ENCODE results near the gene C17orf107.
"Not testable (repeated sequence)": the region's sequence is repeated elsewhere in the genome, so short reads cannot be mapped to it uniquely, and the experiment has no call there.

The C17orf107 gene

DNA sequence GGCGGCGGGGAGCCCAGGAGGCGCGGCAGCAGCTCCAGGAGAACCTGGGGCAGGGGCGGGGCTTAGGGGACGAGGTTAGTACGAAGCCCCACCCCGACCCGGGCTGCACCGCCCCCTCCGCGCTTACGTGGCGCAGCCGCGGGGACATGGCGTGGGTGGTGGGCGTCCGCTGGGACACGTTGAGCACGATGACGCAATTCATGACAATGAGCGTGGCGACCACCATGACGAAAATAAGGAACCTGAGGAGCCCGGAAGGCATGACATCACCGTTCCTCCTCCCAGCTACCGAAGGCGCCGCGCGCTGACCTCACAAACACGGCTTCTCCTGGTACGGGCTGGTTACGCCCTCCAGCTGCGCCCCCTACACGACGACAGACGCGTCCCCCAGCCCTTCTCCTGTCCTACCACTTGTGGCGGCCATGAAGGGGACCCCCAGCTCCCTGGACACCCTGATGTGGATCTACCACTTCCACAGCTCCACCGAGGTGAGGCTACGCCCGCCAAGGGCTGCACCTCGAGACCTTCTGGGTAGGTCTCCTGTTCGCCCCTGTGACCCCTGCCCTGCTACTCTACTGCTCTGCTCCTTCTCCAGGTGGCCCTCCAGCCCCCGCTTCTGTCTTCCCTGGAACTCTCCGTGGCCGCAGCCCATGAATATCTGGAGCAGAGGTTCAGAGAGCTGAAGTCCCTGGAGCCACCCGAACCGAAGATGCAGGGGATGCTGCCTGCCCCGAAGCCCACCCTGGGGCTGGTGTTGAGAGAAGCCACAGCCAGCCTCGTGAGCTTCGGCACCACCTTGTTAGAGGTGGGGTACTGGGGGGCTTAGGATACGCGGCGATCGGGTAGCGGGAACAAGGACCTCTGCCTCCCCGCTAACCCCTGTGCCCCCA, at the start of gene C17orf107:
C17orf107 (plus strand) TSS at position 196 of the 890 bp plus-strand sequence; CDS start at position 423, 227 bp downstream.
- DNase-seq, result peak; percentile 98

DNA sequence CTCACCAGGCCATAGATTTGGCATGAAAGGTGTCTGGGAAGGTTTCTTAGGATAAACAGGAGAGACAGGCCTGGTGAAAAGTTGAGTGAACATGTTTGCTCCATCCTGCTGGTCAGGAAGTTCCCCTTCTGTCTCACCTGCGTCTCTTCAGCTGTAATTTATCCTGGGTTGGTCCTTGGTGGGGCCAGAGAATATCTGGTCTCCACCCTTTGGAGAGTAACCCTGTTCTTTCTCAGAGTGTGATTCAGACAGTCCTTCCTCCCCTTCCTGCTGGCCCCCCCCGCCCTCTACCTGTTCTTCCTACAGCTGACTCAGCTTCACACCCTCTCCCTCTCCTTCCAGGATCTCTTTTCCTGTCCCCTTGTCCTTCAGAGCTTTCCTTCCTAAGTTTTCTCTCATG, 49.1 kb upstream of the C17orf107 start:
- DNase-seq, result no peak

DNA sequence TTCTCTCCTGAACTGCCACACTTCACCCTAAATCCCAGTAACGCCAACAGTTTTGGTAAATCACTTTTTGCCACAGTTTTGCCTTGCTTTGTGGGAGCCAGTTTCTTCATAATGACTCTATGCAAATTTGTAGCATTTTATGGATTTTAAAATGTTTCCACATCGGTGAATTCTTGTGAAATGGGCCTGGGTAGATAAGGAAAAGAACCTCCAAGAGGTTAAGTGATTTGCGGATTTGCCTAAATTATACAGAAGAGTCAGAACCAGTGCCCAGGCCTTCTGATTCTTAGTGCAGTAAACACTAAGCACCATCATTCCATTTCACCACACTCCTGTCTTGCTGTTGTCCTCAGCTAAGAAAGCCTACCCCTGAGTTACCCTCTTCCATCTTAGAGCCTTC, 48.3 kb upstream of the C17orf107 start:
- DNase-seq, result no peak

DNA sequence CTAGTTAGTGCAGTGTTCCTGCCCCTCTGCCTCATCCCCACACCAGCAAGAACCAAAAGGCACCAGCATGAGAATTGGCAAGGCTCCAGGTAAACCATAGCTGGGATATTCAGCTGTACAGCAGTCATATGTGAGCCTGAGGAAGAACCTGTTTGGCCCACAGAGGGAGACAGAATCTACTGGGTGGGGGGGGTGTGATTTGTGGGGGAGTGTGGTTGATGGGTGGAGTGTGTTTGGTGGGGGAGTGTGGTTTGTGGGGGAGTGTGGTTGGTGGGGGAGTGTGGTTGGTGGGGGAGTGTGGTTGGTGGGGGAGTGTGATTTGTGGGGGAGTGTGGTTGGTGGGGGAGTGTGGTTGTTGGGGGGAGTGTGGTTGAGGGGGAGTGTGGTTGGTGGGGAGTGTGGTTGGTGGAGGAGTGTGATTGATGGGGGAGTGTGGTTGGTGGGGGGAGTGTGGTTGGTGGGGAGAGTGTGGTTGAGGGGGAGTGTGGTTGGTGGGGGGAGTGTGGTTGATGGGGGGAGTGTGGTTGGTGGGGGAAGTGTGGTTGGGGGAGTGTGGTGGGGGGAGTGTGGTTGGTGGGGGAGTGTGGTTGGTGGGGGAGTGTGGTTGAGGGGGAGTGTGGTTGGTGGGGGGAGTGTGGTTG, 46.6 kb upstream of the C17orf107 start:
- no peak for DNase-seq

DNA sequence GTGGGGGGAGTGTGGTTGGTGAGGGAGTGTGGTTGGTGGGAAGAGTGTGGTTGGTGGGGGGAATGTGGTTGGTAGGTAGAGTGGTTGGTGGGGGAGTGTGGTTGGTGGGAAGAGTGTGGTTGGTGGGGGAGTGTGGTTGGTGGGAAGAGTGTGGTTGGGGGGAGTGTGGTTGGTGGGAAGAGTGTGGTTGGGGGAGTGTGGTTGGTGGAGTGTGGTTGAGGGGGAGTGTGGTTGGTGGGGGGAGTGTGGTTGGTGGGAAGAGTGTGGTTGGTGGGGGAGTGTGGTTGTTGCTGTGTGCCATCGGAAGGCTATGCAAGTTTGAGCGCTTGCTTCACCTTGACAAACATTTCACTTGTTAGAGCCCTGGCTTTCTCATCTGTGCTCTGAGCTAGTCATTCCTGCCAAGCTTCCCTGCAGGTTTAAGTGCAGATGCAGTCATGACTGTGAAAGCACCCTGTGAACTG, 46.1 kb upstream of the C17orf107 start:
- DNase-seq, result no peak

DNA sequence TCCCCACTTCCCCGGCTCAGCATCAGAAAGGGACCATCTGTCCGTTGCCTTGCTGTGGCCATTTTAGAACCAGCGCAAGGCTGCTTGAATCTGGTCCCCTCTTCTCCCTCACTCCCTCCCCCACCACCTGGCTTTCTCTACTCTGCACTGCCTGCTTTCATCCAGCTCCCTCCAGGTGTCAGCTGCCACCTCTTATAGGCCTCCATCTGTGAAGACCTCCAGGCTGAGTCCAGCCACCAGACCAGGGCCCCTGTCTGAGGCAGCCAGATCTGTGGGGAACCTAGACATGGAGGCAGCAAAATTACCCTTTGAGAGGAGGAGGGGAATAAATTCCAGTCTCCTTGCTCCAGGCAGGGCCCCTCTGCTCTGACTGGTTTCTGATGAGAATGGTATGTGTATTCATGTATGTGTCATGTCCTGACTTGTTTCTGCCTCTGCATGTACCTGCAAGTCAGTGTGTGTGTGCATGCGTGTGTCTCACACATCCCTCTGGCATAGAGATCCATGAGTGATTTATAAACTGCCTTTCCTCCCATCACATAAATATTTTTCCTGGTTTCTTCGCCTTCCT, 45.1 kb upstream of the C17orf107 start:
- no peak for DNase-seq

DNA sequence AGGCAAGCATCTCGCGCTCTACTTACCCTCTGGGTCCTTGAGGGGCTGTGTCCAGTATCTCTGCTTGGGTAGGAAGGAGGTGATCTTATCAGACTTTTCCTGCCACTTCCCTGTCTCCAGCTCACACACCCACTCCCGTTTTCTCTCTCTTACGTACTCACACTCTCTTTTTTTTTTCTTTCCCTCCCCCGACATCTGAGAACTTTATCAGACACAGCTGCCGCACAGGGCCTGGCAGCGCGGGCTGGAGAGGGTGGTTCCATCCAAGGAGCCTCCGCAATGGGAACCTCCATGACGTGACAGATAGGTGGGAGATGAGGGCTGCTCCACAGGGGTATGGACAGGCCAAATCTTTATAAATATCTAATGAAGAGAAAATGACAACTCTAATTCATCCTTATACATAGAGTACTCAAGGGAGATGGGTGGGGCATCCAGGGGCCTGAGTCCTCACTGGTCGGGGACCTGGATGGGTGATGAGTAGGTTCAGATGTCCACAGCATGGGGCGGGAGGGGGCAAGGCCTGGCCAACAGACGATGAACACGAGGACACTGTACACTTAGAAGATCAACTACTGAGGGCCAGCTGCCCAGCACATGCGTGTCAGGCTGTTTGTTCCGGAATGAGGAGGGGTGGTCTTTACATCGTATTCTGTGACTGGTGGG, 42.9 kb upstream of the C17orf107 start:
- DNase-seq, result no peak

DNA sequence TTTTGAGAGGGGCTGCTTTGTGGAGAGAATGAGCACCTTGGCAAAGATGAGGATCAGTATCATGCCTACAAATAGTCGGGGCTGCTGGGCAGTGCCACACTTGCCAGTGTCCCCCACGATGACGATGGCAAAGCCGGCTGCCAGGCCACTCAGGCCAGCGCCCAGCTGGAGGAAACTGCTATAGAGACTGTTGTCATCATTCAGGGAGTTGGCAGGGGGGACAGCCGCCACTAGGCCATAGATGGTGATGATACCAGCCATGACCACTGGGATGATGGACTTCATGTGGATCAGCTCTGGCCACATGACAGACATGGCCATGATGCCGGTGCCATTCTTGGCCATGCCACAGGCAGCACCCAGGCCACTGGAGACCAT, 42.4 kb upstream of the C17orf107 start:
- DNase-seq, result no peak

DNA sequence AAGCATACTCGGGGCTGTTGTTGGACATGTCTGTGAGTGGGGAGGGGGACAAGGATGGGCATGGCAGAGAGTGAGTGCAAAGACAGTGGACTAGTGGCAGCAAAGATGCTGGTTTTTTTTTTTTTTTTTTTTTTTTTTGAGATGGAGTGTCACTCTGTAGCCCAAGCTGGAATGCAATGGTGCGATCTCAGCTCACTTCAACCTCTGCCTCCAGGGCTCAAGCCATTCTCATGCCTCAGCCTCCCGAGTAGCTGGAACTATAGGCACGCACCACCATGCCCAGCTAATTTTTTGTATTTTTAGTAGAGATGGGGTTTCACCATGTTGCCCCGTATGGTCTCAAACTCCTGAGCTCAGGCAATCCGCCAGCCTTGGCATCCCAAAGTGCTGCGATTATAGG, 42.0 kb upstream of the C17orf107 start:
- not testable (repeated sequence) for DNase-seq

DNA sequence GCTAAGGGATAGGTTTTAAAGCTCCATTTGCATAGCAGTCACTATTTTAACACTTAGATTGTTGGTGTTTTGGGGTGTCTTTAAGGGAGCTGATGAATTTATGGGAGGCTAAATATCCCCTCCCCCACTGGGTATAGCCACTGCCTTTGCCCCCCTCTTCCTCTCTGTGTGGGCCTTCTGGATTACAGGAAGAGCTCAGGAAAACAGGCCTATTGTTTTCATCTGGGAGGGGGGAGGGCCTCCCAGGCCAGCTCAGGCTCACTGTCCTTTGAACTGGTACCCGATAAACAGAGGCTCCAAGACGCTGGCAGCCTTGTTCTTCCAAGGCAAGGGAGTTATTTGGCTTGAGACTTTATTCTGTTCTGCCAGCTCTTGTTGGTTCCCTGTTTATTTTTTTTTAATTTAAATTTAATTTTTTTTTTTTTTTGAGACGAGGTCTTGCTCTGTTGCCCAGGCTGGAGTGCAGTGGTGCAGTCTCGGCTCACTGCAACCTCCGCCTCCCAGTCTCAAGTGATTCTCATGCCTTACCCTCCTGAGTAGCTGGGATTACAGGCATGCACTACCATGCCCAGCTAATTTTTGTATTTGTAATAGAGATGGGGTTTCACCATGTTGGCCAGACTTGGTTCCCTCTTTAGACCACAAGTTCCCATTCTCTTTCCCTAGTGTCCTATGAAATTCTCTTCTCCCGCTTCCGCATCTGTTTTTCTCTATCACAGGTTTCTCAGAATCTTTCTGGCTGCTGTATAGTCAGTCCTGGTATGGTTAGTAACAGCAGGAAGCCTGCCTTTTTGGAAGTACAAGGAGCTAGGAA, 41.1 kb upstream of the C17orf107 start:
- no peak for DNase-seq

DNA sequence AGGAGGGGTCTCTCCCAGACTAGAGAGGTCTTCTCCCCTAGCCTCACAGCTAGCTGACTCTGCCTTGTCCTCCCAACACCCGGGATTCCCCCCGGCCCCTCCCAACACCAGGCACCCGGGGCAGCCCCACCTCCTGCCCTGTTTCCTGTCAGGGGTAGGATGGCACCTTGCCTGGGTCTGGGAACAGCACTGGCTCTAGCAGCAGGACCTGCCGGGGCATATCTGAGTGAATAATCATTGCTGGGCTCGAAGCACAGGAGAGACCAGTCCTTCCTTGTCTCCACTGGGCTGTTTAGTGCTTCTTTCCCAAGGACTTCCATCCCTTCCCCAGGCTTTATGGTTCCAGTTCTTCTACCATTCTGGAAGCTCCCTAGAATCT, 40.5 kb upstream of the C17orf107 start:
- DNase-seq, result no peak

DNA sequence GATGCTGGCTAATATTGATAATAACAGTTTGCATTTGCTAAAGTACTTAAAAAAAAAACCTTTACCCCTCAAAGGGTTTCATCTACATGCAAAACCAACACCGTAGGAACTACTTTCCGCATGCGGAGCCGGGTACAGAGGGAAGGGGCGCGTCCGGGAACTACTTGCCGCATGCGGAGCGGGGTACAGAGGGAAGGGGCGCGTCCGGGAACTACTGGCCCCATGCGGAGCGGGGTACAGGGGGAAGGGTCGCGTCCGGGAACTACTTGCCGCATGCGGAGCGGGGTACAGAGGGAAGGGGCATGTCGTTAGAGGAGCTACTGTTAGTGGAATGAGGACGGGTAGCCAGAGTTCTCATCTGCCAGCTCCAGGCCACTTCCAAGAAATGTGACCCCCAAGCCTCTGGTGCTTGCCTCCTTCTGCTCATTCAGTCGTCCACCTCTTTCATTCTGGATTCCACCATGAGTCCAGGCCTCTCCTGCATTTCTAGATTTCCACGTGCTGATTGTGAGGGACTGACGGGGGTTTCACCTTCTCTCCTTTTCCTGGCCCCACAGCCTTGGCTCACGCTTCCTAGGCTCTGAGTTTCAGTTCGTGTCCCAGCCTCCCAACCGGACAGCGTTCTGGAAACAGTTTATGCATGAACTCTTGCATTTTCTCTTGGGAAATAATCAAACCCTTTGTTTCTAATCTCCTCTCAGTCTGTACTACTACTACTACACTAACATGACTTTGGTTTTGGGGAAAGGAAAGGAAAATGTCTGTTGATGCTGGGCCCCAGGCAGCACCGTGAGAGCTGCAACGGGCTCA, 39.3 kb upstream of the C17orf107 start:
- DNase-seq, result no peak

DNA sequence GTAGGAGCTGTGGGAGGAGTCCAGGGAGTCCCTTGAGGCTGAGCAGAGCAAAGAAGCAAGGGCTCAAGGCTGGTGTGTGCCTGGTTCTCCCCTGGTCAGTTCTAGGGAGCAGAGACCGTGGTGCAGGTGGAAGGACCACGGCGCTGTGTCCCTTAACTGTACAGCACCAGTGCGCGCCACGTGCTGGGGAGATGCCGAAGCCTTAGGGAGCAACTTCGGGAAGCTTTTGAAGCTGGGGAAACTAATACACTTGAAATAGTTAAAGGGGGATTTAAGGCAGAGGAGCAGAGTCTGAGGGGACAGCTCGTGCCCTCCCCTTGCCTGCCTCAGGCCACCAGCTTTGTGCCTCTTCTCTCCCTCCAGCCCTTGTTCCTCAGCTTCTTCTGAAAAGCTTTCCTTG, 38.7 kb upstream of the C17orf107 start:
- DNase-seq, result no peak

DNA sequence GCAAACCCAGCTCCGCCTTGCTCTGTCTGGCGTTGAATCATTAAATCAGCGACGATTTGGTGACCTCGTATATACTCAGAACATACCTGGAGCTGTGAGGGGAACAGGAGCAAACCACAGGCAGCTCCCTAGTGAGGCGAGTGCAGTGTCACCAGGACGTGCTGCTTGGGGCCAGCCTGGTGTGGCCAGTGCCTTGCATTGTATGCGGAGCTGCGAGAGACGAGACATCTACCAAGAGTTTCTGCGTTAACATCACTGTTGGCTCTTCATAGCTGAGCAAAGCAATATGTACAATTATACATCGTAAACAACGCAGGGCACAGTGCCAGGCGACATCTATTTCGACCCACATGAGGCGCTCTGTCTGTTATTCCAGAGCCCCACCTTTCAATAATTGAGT, 38.3 kb upstream of the C17orf107 start:
- no peak for DNase-seq

DNA sequence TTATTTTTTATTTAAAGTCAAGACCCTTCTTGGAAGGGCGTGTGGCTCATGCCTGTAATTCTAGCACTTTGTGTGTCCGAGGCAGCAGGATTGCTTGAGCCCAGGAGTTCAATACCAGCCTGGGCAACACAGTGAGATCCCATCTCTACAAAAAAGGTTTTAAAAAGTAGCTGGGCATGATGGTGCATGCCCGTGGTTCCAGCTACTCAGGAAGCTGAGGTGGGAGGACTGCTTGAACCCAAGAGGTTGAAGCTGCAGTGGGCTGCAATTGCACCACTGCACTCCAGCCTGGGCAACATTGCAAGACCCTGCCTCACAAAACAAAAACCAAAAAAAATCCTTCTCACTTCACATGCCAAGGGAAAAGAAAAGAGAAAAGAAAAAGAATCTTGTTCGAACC, 36.6 kb upstream of the C17orf107 start:
- no peak for DNase-seq

DNA sequence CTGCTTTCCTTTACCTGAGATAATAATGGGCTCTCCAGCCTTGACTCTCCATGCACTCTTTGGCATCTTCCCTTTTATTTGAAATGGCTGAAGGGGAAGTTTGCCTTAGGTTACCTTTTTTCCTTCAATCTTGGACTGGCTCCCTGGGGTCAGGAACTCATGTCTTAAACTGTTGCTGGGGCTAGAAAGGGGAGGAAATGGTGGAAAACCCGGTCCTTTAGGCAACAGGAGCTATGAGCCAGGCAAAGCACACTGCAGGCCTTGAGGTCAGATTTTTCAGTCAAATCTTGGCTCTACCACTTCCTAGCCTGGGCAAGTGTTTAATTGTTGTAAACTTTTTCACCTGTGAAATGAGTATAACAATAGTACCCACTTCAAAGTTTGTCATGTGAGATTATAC, 36.0 kb upstream of the C17orf107 start:
- DNase-seq, result no peak

DNA sequence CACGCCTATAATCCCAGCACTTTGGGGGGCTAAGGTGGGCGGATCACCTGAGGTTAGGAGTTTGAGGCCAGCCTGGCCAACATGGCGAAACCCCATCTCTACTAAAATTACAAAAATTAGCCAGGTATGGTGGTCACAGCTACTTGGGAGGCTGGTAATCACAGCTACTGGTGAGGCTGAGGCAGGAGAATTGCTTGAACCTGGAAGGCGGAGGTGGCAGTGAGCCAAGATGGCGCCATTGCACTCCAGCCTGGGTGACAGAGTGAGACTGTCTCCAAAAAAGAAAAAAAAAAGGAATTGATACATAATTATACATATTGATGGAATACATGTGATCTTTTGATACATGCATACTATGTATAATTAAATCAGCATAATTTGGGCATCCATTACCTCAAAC, 31.8 kb upstream of the C17orf107 start:
- not testable (repeated sequence) for DNase-seq

DNA sequence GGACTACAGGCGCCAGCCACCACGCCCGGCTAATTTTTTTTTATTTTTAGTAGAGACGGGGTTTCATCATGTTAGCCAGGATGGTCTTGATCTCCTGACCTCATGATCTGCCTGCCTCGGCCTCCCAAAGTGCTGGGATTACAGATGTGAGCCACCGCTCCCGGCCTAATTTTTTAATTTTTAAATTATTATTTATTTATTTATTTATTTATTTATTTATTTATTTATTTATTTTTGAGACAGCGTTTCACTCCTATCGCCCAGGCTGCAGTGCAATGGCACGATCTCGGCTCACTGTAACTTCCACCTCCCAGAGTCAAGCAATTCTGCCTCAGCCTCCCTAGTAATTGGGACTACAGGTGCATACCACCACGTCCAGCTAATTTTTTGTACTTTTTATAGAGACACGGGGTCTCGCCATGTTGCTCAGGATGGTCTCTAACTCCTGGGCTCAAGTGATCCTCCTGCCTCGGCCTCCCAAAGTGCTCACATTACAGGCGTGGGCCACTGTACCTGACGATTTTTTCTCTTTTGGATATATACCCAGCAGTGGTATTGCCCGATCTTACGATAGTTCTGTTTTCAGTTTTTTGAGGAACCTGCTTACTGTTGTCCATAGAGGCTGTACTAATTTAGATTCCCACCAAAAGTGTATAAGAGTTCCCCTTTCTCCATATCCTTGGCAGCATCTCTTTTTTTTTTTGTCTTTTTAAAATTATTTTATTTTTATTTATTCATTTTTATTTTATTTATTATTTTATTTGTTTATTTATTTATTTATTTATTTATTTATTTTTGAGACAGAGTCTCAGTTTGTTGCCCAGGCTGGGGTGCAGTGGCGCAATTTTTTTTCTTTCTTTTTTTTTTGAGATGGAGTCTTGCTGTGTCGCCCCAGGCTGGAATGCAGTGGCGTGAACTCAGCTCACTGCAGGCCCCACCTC, 30.0 kb upstream of the C17orf107 start:
- DNase-seq, result not testable (repeated sequence)

DNA sequence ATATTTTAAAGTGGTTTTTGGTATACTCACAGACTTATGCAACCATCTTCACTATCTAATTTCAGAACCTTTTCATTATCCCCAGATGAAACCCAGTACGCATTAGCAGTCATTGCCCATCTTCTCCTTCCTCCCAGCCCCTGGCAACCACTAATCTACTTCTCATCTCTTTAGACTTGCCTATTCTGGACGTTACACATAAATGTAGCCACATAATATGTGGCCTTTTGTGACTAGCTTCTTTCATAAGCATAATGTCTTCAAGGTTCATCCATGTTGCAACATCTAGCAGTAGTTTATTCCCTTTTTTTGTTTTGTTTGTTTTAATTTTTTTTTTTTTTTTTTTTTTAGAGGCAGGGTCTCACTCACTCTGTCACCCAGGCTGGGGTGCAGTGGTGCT, 28.5 kb upstream of the C17orf107 start:
- DNase-seq, result no peak

DNA sequence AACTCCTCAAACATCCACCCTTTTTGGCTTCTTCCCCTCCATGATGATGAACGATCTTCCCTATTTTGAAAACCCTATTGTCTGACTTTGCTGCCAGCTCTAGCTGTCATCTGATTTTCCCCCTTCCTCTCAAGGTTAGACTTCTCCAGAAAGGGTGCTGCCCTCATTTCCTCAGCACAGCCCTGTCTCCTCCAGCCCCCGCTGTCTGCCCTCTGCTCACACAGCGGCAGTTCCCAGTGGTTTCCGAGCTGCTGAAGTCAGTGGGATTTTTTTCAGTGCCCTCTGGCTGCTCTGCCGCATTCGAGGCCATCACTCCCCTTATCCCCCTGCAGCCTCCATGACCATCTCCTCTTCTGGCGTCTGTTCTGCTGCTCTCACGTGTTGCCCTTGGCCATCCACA, 26.6 kb upstream of the C17orf107 start:
- DNase-seq, result no peak

DNA sequence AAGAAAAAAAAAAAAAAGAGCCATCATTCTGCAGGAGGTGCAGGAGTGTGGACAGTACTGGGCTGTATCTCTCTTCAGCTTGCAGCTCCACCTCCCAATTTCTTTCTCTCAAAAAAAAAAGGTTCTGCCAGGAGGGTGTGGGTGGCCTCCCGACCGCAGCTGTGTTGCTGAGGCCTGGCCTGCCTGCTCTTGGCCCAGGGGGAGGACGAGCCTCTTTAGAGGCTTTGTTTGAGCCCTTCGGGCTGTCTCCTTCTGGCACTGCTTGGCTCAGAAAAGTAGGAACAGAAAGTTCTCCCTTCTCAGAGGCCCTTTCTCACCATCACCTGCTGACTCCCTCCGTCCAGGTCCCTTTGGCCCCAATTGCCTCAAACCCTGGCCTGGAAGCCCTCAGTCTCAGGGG, 22.2 kb upstream of the C17orf107 start:
- no peak for DNase-seq
